GM12878 (cell line): Measurements from ENCODE around the gene PLA2G6. TPM values are rescaled to one million over a fixed set of nuclear protein-coding genes. Genes with fewer than 3 reads are reported as not detected.

Experiments
- ATAC-seq: fragments of 200-7000 bp; cut with Tn5 transposase; 3 replicates; pipeline ENCODE4 v1.9.1; 2020; ENCODE audit warnings: mild to moderate bottlenecking, moderate library complexity
- BruUV-seq: library from RNA; stranded (reverse); fragments of 400-500 nt; replicated peaks from 2 replicates; lab custom pipeline; 2021; lab: Mats Ljungman, UMichigan
- CTCF ChIA-PET: fragments of 300-600 bp; sonication (Branson Sonifier 250); formaldehyde crosslinking; extraction: SDS; loops from one replicate; lab custom pipeline; 2021; ENCODE audit warnings: inconsistent platforms; lab: Yijun Ruan, JAX
- POLR2A ChIA-PET: fragments of 350-600 bp; formaldehyde crosslinking; extraction: SDS; loops from one replicate; lab custom pipeline; 2021; ENCODE audit warnings: inconsistent platforms; lab: Charles Lee
- RAD21 ChIA-PET: fragments of 300-600 bp; sonication (Branson Sonifier 250); formaldehyde crosslinking; loops from one replicate; lab custom pipeline; 2023; ENCODE audit warnings: antibody characterized with exemption; ENCODE audit not compliant: unreplicated experiment; lab: Charles Lee
- SMC1A ChIA-PET: fragments of 300-600 bp; sonication (Branson Sonifier 250); formaldehyde crosslinking; loops from one replicate; lab custom pipeline; 2023; ENCODE audit not compliant: unreplicated experiment, uncharacterized antibody; lab: Charles Lee
- DNase-seq: peaks from one replicate; pipeline ENCODE4 v3.0.0-alpha.2; 2011; ENCODE audit warnings: low read depth, low spot score
- FAIRE-seq: peaks from 3 replicates; lab custom pipeline; 2011; peaks lifted over from hg19 to GRCh38; lab: Jason Lieb, UNC
- H2AFZ ChIP-seq: 2 replicates; pipeline ENCODE4 v1.6.0; 2011; ENCODE audit warnings: low read depth, low read length, control low read depth; ENCODE audit not compliant: control insufficient read depth
- H3K27ac ChIP-seq: 2 replicates; pipeline ENCODE4 v1.5.1; 2011; ENCODE audit warnings: control low read depth; ENCODE audit not compliant: control insufficient read depth, insufficient read depth
- H3K27me3 ChIP-seq, 2 experiments: replicated peaks in 1 of 2; 2 replicates each; pipeline versions ENCODE4 v1.6.0 to v1.6.1; 2011; ENCODE audit warnings: low read length in 1 of 2; ENCODE audit not compliant: control insufficient read depth in 2 of 2, insufficient read depth in 2 of 2
- H3K36me3 ChIP-seq, 2 experiments: 2 replicates each; pipeline ENCODE4 v1.5.1; 2011; ENCODE audit warnings: low read length in 1 of 2; ENCODE audit not compliant: control insufficient read depth in 2 of 2, insufficient read depth in 2 of 2
- H3K4me1 ChIP-seq: 2 replicates; pipeline ENCODE4 v1.6.1; 2011; ENCODE audit warnings: mild to moderate bottlenecking, low read length, moderate library complexity, mixed read lengths; ENCODE audit not compliant: control insufficient read depth, insufficient read depth
- H3K4me2 ChIP-seq: 2 replicates; pipeline ENCODE4 v1.6.0; 2011; ENCODE audit warnings: control low read depth; ENCODE audit not compliant: control insufficient read depth, insufficient read depth
- H3K4me3 ChIP-seq: fragments of 200-600 bp; sonication (generic); 2 replicates; pipeline ENCODE4 v1.5.1; 2016
- H3K79me2 ChIP-seq: 2 replicates; pipeline ENCODE4 v1.6.0; 2011; ENCODE audit warnings: low read length; ENCODE audit not compliant: control insufficient read depth, insufficient read depth
- H3K9ac ChIP-seq: 2 replicates; pipeline ENCODE4 v1.8.0; 2011; ENCODE audit warnings: low read length, control low read depth, mixed read lengths; ENCODE audit not compliant: control insufficient read depth, insufficient read depth
- H3K9me3 ChIP-seq: replicated peaks from 3 replicates; pipeline ENCODE4 v1.5.1; 2011; ENCODE audit warnings: mild to moderate bottlenecking, low read length; ENCODE audit not compliant: control insufficient read depth, insufficient read depth
- H4K20me1 ChIP-seq: 2 replicates; pipeline ENCODE4 v1.6.0; 2011; ENCODE audit not compliant: control insufficient read depth, insufficient read depth
- CBX3 ChIP-seq: fragments of 200-600 bp; sonication (generic); IDR thresholded peaks from 2 replicates; pipeline ENCODE4 v1.6.1; 2016; ENCODE audit warnings: low read depth, borderline replicate concordance
- EED ChIP-seq: sonication (generic); IDR thresholded peaks from 2 replicates; pipeline ENCODE4 v1.6.1; 2016; ENCODE audit warnings: antibody characterized with exemption, low read depth
- ESRRA ChIP-seq: IDR thresholded peaks from 2 replicates; pipeline ENCODE4 v1.6.1; 2012; ENCODE audit warnings: mild to moderate bottlenecking, low read length, improper control_type of control experiment
- MXI1 ChIP-seq: fragments of 150-350 bp; IDR thresholded peaks from 2 replicates; pipeline ENCODE4 v1.6.1; 2011; ENCODE audit warnings: low read depth, mild to moderate bottlenecking, inconsistent platforms, low read length, improper control_type of control experiment
- POU2F2 ChIP-seq: IDR thresholded peaks from 3 replicates; pipeline ENCODE4 v1.6.1; 2011; ENCODE audit warnings: low read depth, mild to moderate bottlenecking, low read length, borderline replicate concordance
- RAD21 ChIP-seq: IDR thresholded peaks from 2 replicates; pipeline ENCODE4 v1.6.1; 2011; ENCODE audit warnings: mild to moderate bottlenecking, low read depth, low read length, moderate library complexity; ENCODE audit not compliant: insufficient read depth
- WRNIP1 ChIP-seq: IDR thresholded peaks from 2 replicates; pipeline ENCODE4 v1.6.1; 2011; ENCODE audit warnings: low read depth, low read length, improper control_type of control experiment, borderline replicate concordance
- ZNF217 ChIP-seq: fragments of 450-650 bp; IDR thresholded peaks from 2 replicates; pipeline ENCODE4 v1.6.1; 2017; ENCODE audit warnings: antibody characterized with exemption, mild to moderate bottlenecking
- WGBS: methylation state at CpG from one replicate; pipeline ENCODE4 v1.1.6; 2016; ENCODE audit warnings: low lambda C conversion rate; ENCODE audit not compliant: insufficient replicate concordance, insufficient coverage; ENCODE audit errors: missing lambda C conversion rate; 5-methylcytosine and 5-hydroxymethylcytosine counted together
- in situ Hi-C: fragments of 300-500 bp; cut with MboI; formaldehyde crosslinking; loops from 9 replicates; pipeline ENCODE4 v1.14.3; 2018; ENCODE audit warnings: mixed read lengths
- intact Hi-C: fragments of 100-400 bp; cut with micrococcal nuclease; formaldehyde crosslinking; loops from one replicate; pipeline ENCODE4 v1.14.2; 2022; ENCODE audit not compliant: unreplicated experiment
- polyA plus RNA-seq, 11 experiments: library from polyadenylated mRNA; depleted of rRNA in 4 of 11; unstranded in 6 of 11; stranded (reverse) in 5 of 11; fragments of >200 nt; fragmentation: Nextera tagmentation in 4 of 11; fragmentation: Illumina TruSeq in 1 of 11; extraction: Ambion mirVana in 4 of 11; extraction: Trizol in 1 of 11; gene quantifications; 1 replicate in 1 of 11; 2 replicates in 10 of 11; pipeline versions ENCODE4 v1.2.1 to v1.2.3, GENCODE V29; 2011 to 2016; ENCODE audit warnings: inconsistent platforms in 2 of 11, missing spikeins in 2 of 11, low read depth in 1 of 11
- total RNA-seq, 4 experiments: library from RNA; depleted of rRNA in 3 of 4; stranded (reverse); fragments of >200 nt in 3 of 4; fragmentation: Illumina TruSeq in 1 of 4; extraction: Trizol in 1 of 4; gene quantifications; 2 replicates each; pipeline versions ENCODE4 v1.2.1 to v1.2.3, GENCODE V29; 2013 to 2021

The PLA2G6 gene
- total and polyA plus RNA-seq, 10 of the 15 experiments (the other 5 are each of a cell fraction or from before 2014, with no cell fraction given), result 0.15 to 42.2 (median 15.8) TPM

- Histone ChIP-seq H3K27ac (no peak overlapping the region), H3K4me3 (no peak overlapping the region), H3K4me2 (no peak overlapping the region)
- SMC1A ChIA-PET, result no interaction called here
- TF ChIP-seq EED (no peak), ESRRA (no peak), CBX3 (no peak), WRNIP1 (no peak)
- TF ChIP-seq, all 136 proteins: peak for 0
- H3K9ac ChIP-seq, result no peak overlapping the region
- no peaks in the 10 kb centered on the region for H3K9me3 ChIP-seq
- intact Hi-C loops (no loop called here), in situ Hi-C loops (no loop called here)
- no peaks in the 10 kb centered on the region for H3K4me1 ChIP-seq
- no TSS peak for BruUV-seq
- FAIRE-seq (no peak), DNase-seq (no peak), ATAC-seq (no peak)
- 92% methylated on average over 28 of the region's 28 CpGs for WGBS
- no peaks in the 10 kb centered on the region for H4K20me1 ChIP-seq
- peaks cover 3 to 7% of the 10 kb centered on the region in 2 experiments for H3K36me3 ChIP-seq
- ChIA-PET CTCF (interaction anchor here (0.7 kb wide), 1 partner anchor 11 kb away, joined by 3 read pairs; no protein-coding TSS in a partner anchor), POLR2A (no interaction called here), RAD21 (interaction anchor here (0.5 kb wide), 1 partner anchor 62 kb away, joined by 5 read pairs; no protein-coding TSS in a partner anchor)
- no peaks in the 10 kb centered on the region for H3K79me2 ChIP-seq
- H3K27me3 ChIP-seq, result no peaks in the 10 kb centered on the region
- no peak overlapping the region for H2AFZ ChIP-seq
These were observed 48.8 kb downstream of the PLA2G6 start for GRCh38 chr22:38132794-38133193.

- SMC1A ChIA-PET, result no interaction called here
- DNase-seq (no peak), FAIRE-seq (no peak), ATAC-seq (no peak)
- TF ChIP-seq RAD21, result no peak
- no peak for TF ChIP-seq ZNF217
- TF ChIP-seq MXI1, result no peak
- TF ChIP-seq POU2F2, result no peak
- POLR2A ChIA-PET, result no interaction called here
- H3K27me3 ChIP-seq, result no peaks in the 10 kb centered on the region
- CTCF ChIA-PET, result interaction anchor here (0.7 kb wide), 1 partner anchor 11 kb away, joined by 3 read pairs; no protein-coding TSS in a partner anchor
- H3K27ac ChIP-seq, result no peak overlapping the region
- intact Hi-C loops, result no loop called here
- H3K79me2 ChIP-seq, result no peaks in the 10 kb centered on the region
- peaks cover 3 to 6% of the 10 kb centered on the region in 2 experiments for H3K36me3 ChIP-seq
- H3K4me2 ChIP-seq, result no peak overlapping the region
- H3K4me3 ChIP-seq, result no peak overlapping the region
- no peak overlapping the region for H2AFZ ChIP-seq
- H3K9me3 ChIP-seq, result no peaks in the 10 kb centered on the region
- no TSS peak for BruUV-seq
- H4K20me1 ChIP-seq, result no peaks in the 10 kb centered on the region
- WGBS, result 80% methylated on average over 7 of the region's 7 CpGs
- in situ Hi-C loops, result no loop called here
- no peak overlapping the region for H3K9ac ChIP-seq
- RAD21 ChIA-PET, result interaction anchor here (0.5 kb wide), 1 partner anchor 62 kb away, joined by 5 read pairs; no protein-coding TSS in a partner anchor
- no peaks in the 10 kb centered on the region for H3K4me1 ChIP-seq
These were observed 49.5 kb downstream of the PLA2G6 start for GRCh38 chr22:38132136-38132535.
